Fibroblast of skin of left quadriceps (primary cell): ENCODE data around the gene B3GAT1.
"Not testable (repeated sequence)": the region's sequence is repeated elsewhere in the genome, so short reads cannot be mapped to it uniquely, and the experiment has no call there.

Experiments used
- DNase-seq, 2 experiments: peaks; one replicate each; pipeline ENCODE4 v3.0.0-alpha.2; 2013; ENCODE audit warnings: low read depth in 2 of 2

Gene B3GAT1

GRCh38 chr11:134412203-134413042, at the start of gene B3GAT1:
Gene B3GAT1 (minus strand): TSS chr11:134412242. CDS start chr11:134387659, 24,583 bp downstream.
- no peak for DNase-seq

- DNase-seq = no peak
Measured at GRCh38 chr11:134461621-134462020, 49.6 kb upstream of the B3GAT1 start.

- no peak for DNase-seq
Measured at GRCh38 chr11:134460881-134461280, 48.8 kb upstream of the B3GAT1 start.

- DNase-seq = no peak
Measured at GRCh38 chr11:134460062-134460561, 48.1 kb upstream of the B3GAT1 start.

- DNase-seq = no peak
Measured at GRCh38 chr11:134459246-134460061, 47.4 kb upstream of the B3GAT1 start.

GRCh38 chr11:134457411-134458007, 45.5 kb upstream of the B3GAT1 start:
- DNase-seq = not testable (repeated sequence)

GRCh38 chr11:134455516-134455915, 43.5 kb upstream of the B3GAT1 start:
- DNase-seq = no peak

GRCh38 chr11:134454146-134454690, 42.2 kb upstream of the B3GAT1 start:
- DNase-seq = no peak

GRCh38 chr11:134453441-134453840, 41.4 kb upstream of the B3GAT1 start:
- DNase-seq = no peak

- no peak for DNase-seq
Measured at GRCh38 chr11:134452838-134453155, 40.8 kb upstream of the B3GAT1 start.

GRCh38 chr11:134452026-134452837, 40.2 kb upstream of the B3GAT1 start:
- no peak for DNase-seq

- no peak for DNase-seq
Measured at GRCh38 chr11:134450186-134450585, 38.1 kb upstream of the B3GAT1 start.

- DNase-seq = no peak
Measured at GRCh38 chr11:134449713-134450112, 37.7 kb upstream of the B3GAT1 start.

GRCh38 chr11:134449051-134449450, 37.0 kb upstream of the B3GAT1 start:
- DNase-seq = no peak

GRCh38 chr11:134447696-134448095, 35.7 kb upstream of the B3GAT1 start:
- DNase-seq = no peak

- DNase-seq = no peak
Measured at GRCh38 chr11:134445601-134446325, 33.7 kb upstream of the B3GAT1 start.

- not testable (repeated sequence) for DNase-seq
Measured at GRCh38 chr11:134444160-134445108, 32.4 kb upstream of the B3GAT1 start.

GRCh38 chr11:134443246-134443645, 31.2 kb upstream of the B3GAT1 start:
- no peak for DNase-seq

GRCh38 chr11:134442246-134442645, 30.2 kb upstream of the B3GAT1 start:
- DNase-seq = no peak
